Left lung (tissue), 10 donors: Measurements from ENCODE around the gene KLHL21. TPM values are rescaled to one million over a fixed set of nuclear protein-coding genes. Genes with fewer than 3 reads are reported as not detected.
A peak's percentile ranks its signal among the peaks of the same experiment; 100 is the strongest.

Experiments used
- ATAC-seq: fragments of 200-7000 bp; cut with Tn5 transposase; one replicate; pipeline ENCODE4 v1.9.1; 2020; ENCODE audit warnings: moderate library complexity
- DNase-seq, 4 donors: peaks; one replicate each; pipeline ENCODE4 v3.0.0-alpha.2; 2013 to 2020
- H3K27ac ChIP-seq, 2 donors: fragments of 200-600 bp; sonication (generic) in 1 of 2; one replicate each; pipeline versions ENCODE4 v1.5.0 to v1.8.0; 2020 to 2021
- H3K27me3 ChIP-seq, 2 donors: fragments of 200-600 bp; sonication (generic) in 1 of 2; one replicate each; pipeline versions ENCODE4 v1.5.0 to v1.8.0; 2020 to 2021
- H3K36me3 ChIP-seq, 2 donors: fragments of 200-600 bp; sonication (generic) in 1 of 2; one replicate each; pipeline versions ENCODE4 v1.5.0 to v1.8.0; 2020 to 2021
- H3K4me1 ChIP-seq, 2 donors: fragments of 200-600 bp; one replicate each; pipeline ENCODE4 v1.8.0; 2021
- H3K4me3 ChIP-seq, 2 donors: fragments of 200-600 bp; sonication (generic) in 1 of 2; one replicate each; pipeline versions ENCODE4 v1.5.0 to v1.8.0; 2020 to 2021; ENCODE audit warnings: mild to moderate bottlenecking in 1 of 2
- H3K9me3 ChIP-seq, 2 donors: fragments of 200-600 bp; sonication (generic) in 1 of 2; one replicate each; pipeline versions ENCODE4 v1.5.0 to v1.8.0; 2020 to 2021
- intact Hi-C, 2 donors: fragments of 100-400 bp; cut with DNase I; formaldehyde crosslinking; loops; one replicate each; pipeline versions ENCODE4 v1.11.2 to v1.14.2; 2022
- polyA plus RNA-seq, 6 donors: library from polyadenylated mRNA; unstranded; fragments of 120-200 nt; gene quantifications; one replicate each; pipeline ENCODE4 v1.2.1, GENCODE V29; 2013; ENCODE audit not compliant: insufficient read length in 6 of 6
- total RNA-seq, 2 donors: library from RNA; stranded (reverse); fragmentation: NEBNext Ultra II Directional; extraction: Animal tissue kit (Norgen Biotek cat#: 25700); gene quantifications; one replicate each; pipeline ENCODE4 v1.2.1, GENCODE V29; 2021
- TF ChIP-seq, protein P1 (sequence below), 2 donors: fragments of 200-600 bp; sonication (generic) in 1 of 2; IDR thresholded peaks; one replicate each; pipeline versions ENCODE4 v1.5.0 to v1.8.0; 2021; ENCODE audit warnings: antibody characterized with exemption in 2 of 2
- donor health status: DM: no; HTN: yes; CAD: no.
- donor health status: DM: no; HTN: no; CAD: no.

KLHL21 gene
- total and polyA plus RNA-seq, 8 donors = 11.0 to 29.2 (median 13.7) TPM

DNA sequence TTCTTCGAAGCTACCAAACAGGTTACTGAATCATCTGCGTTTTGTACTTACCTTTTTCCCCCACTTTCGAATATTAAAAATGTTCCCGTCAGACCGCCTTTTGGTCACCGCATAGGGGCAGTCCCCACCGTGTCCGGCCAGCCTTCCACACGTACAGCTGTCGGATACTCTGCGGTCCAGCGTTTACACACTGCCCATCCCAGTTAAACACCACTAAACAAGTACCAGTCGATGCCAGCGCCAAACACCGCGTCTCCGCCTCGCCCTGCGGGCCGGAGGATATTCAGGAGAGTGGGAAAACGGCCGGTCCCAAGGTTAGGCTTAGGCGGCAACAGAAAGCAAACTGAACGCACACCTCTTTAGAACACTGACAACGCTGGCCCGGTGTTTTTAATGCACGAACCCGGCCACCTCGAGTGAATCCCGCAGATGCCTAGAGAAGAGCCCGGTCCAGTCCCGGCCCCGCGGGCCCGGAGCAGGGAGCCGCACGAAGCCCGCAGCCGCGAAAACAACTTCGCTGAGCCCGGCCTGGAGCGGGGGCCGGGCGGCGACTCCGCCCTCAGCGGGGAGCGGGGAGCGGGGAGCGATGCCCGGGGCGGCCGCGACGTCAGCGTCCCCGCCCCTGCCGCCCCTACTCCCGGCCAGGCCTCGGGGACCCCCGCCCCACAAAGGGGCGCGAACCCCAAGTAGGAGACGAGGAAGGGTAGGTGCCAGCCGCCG lies 10.1 kb upstream of the KLHL21 start:
- peak overlapping the region; percentile 90 to 94 for H3K27ac ChIP-seq
- ATAC-seq (peak; percentile 65), DNase-seq (peak; percentile 48 to 87 (median 56))
- H3K27me3 ChIP-seq = peaks cover 0 to 9% of the 10 kb centered on the region in 2 donors
- peak overlapping the region; percentile 60 to 95 for H3K4me3 ChIP-seq
- H3K36me3 ChIP-seq = peaks cover 0 to 7% of the 10 kb centered on the region in 2 donors
- H3K4me1 ChIP-seq = peaks cover 7 to 30% of the 10 kb centered on the region in 2 donors
- TF ChIP-seq, protein P1, sequence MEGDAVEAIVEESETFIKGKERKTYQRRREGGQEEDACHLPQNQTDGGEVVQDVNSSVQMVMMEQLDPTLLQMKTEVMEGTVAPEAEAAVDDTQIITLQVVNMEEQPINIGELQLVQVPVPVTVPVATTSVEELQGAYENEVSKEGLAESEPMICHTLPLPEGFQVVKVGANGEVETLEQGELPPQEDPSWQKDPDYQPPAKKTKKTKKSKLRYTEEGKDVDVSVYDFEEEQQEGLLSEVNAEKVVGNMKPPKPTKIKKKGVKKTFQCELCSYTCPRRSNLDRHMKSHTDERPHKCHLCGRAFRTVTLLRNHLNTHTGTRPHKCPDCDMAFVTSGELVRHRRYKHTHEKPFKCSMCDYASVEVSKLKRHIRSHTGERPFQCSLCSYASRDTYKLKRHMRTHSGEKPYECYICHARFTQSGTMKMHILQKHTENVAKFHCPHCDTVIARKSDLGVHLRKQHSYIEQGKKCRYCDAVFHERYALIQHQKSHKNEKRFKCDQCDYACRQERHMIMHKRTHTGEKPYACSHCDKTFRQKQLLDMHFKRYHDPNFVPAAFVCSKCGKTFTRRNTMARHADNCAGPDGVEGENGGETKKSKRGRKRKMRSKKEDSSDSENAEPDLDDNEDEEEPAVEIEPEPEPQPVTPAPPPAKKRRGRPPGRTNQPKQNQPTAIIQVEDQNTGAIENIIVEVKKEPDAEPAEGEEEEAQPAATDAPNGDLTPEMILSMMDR (IDR thresholded peaks at IDR 0.05) = no peak
- no peaks in the 10 kb centered on the region for H3K9me3 ChIP-seq
- intact Hi-C loops = no loop called here

DNA sequence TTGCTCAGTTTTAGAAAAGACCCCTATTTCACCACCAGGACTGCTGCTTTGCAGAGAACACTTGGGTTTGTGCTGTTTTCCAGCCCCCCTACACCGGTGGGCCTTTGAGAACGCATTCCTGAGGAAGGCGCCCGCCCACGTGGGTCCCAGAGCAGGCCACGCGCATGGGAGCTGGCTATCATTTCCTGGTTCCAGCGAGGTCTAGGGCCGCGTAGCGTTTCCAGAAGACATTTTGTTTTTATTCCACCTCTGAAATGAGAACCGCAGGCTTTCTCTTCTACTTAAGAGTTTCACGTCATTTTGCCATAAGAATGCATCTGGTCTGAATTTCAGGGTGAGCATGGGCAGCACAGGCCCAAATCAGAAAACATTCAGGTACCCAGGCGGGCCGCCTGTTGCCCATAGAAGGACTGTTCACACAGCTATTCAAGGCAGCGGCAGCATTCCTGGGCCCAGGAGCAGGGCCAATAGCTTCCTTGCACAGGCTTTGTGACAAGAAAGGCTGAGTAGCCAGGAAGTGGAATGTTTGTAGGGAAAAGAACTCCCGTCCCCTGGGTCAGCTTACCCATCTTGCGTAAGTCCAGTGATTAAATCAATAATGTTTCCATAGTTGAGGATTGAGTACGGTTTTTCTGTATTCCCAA lies 1.4 kb upstream of the KLHL21 start:
- DNase-seq (peak; percentile 68 to 82 (median 74)), ATAC-seq (peak; percentile 20)
- H3K4me1 ChIP-seq = peaks cover 23 to 41% of the 10 kb centered on the region in 2 donors
- no peaks in the 10 kb centered on the region for H3K27me3 ChIP-seq
- peak overlapping the region; percentile 52 to 92 for H3K4me3 ChIP-seq
- intact Hi-C loops = no loop called here
- no peaks in the 10 kb centered on the region for H3K9me3 ChIP-seq
- H3K36me3 ChIP-seq = peaks cover 0 to 3% of the 10 kb centered on the region in 2 donors
- TF ChIP-seq, protein P1 (IDR thresholded peaks at IDR 0.05) = no peak
- peak overlapping the region; percentile 99 for H3K27ac ChIP-seq

DNA sequence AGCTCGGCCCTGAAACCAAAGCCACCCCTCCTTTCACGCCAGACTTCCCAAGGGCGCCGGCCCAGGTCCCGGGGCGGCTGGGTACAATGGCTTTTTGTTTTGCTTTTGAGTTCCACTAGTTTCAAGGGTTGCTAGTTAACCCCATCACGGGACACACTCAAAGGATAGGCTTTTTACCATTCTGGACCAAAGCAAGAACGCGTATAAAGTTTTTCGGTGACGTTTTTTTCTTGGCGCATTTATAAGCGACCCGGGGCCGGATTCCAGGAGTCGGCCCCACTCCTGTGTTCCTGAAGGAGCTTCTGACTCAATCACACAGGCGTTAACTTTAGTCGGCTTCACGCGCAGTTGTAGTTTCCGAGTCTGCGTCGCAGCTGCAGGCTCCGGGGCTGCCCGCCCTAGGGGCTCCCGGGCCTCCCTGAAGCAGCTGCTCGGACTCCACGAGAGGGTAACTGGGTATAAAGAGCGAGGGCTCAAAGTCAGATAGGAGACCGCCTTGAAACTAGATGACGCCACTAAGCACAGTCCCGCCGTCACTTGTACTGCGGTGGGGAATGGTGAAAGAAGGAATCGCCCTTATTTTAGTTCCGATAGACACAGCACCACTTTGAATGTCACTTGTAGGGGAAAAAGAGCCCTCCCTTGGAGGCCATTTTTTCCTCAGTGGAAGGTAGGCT lies 707 bp upstream of the KLHL21 start:
- intact Hi-C loops = no loop called here
- Histone ChIP-seq H3K4me3 (peak overlapping the region; percentile 52 to 92), H3K27ac (peak overlapping the region; percentile 99), H3K4me1 (peaks cover 23 to 48% of the 10 kb centered on the region in 2 donors), H3K27me3 (no peaks in the 10 kb centered on the region), H3K36me3 (peaks cover 0 to 9% of the 10 kb centered on the region in 2 donors), H3K9me3 (no peaks in the 10 kb centered on the region)
- TF ChIP-seq, protein P1 (IDR thresholded peaks at IDR 0.05) = no peak
- ATAC-seq (peak; percentile 17), DNase-seq (peak in 3 of 4 donors; percentile 73 to 81 (median 75))

DNA sequence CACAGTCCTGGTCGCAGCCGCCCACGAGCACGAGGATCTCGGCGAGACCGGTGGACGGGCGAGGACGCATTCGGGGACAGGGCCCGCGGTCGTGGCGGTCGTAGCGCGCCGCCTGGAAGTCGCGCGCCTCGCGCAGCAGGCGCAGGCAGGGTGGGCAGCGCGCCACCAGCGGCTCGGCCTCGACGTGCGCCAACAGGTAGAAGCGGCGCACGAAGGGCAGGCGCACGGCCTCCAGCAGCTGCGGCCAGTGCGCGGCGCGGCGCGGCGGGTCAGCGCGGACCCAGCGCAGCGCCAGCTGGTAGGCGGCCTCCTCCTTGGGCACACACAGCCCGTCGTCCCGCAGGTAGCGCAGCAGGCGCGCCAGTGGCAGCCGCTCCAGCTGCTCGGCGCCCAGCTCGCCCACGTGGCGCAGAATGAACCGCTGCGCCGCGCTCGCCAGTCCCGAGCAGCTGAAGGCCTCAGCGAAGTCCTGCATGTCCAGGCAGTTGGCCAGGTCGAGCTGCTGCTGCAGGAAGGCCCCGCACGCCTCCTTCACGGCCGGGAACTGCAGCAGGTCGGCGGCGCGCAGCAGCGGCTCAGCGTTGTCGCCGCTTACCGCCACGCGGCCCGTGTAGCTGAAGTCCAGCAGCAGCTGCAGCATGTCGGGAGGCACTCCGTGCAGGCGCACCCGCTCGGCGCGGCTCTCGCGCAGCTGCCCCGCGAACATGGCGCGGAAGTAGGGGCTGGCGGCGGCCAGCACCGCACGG lies 573 bp downstream of the KLHL21 start:
- TF ChIP-seq, protein P1 (IDR thresholded peaks at IDR 0.05) = no peak
- peak overlapping the region; percentile 99 for H3K27ac ChIP-seq
- no peaks in the 10 kb centered on the region for H3K27me3 ChIP-seq
- H3K4me1 ChIP-seq = peaks cover 23 to 60% of the 10 kb centered on the region in 2 donors
- ATAC-seq = peak; percentile 19
- intact Hi-C loops = no loop called here
- H3K4me3 ChIP-seq = peak overlapping the region; percentile 52 to 92
- DNase-seq = peak in 3 of 4 donors; percentile 62 to 88 (median 87)
- H3K36me3 ChIP-seq = peaks cover 0 to 22% of the 10 kb centered on the region in 2 donors
- H3K9me3 ChIP-seq = no peaks in the 10 kb centered on the region
